Activated naive CD8-positive, alpha-beta T cell treated with anti-CD3 and anti-CD28 coated beads, Interleukin-2, amount 50 U/mL, for 16 hours (primary cell): Measurements from ENCODE around the gene SAA2.

Source experiments
- DNase-seq: peaks from one replicate; pipeline ENCODE4 v3.0.0-alpha.2; 2020; ENCODE audit warnings: low read depth, low spot score

The SAA2 gene

GRCh38 chr11:18196532-18196931, 51.9 kb downstream of the SAA2 start:
- no peak for DNase-seq
